PFSK-1 (cell line): ENCODE results near the gene ATG7.

Source experiments
- FOXP2 ChIP-seq: optimal IDR thresholded peaks from 2 replicates; pipeline ENCODE3; 2011; ENCODE audit warnings: borderline replicate concordance, control low read depth, inconsistent platforms; ENCODE audit not compliant: insufficient read depth; ENCODE audit errors: extremely low read length, extremely low read depth
- POLR2AphosphoS5 ChIP-seq: IDR thresholded peaks from 2 replicates; pipeline ENCODE4 v1.6.1; 2012; ENCODE audit warnings: low read depth, mild to moderate bottlenecking, control low read depth, low read length, moderate library complexity
- SIN3A ChIP-seq: IDR thresholded peaks from 2 replicates; pipeline ENCODE4 v1.6.1; 2012; ENCODE audit warnings: mild to moderate bottlenecking, low read length, moderate library complexity, borderline replicate concordance; ENCODE audit not compliant: insufficient read depth

- TF ChIP-seq SIN3A = no peak
- TF ChIP-seq FOXP2 = no peak
- TF ChIP-seq POLR2AphosphoS5 = no peak
Observed at GRCh38 chr3:11393401-11393800, 121.2 kb downstream of the ATG7 start.
